CD14-positive monocyte (primary cell): ENCODE measurements around the gene KDM6A. TPM values are rescaled to one million over a fixed set of nuclear protein-coding genes. Genes with fewer than 3 reads are reported as not detected.

Source experiments
- DNase-seq, 3 donors: peaks; one replicate each; pipeline ENCODE4 v3.0.0-alpha.2; 2011 to 2022
- H2AFZ ChIP-seq: 2 replicates; pipeline ENCODE4 v1.6.0; 2012; ENCODE audit warnings: mild to moderate bottlenecking, low read depth, low read length, inconsistent platforms; ENCODE audit not compliant: insufficient read depth, poor library complexity, severe bottlenecking
- H3K27ac ChIP-seq, 2 donors: 1 replicate in 1 of 2; 2 replicates in 1 of 2; pipeline ENCODE4 v1.5.1; 2012 to 2013; ENCODE audit warnings: low read length in 2 of 2, control low read depth in 1 of 2, inconsistent platforms in 1 of 2, low read depth in 1 of 2, mild to moderate bottlenecking in 1 of 2
- H3K27me3 ChIP-seq, 2 donors: one replicate each; pipeline versions ENCODE4 v1.6.0 to v1.6.1; 2011 to 2013; ENCODE audit warnings: low read length in 2 of 2; ENCODE audit not compliant: control insufficient read depth in 2 of 2, insufficient read depth in 2 of 2
- H3K36me3 ChIP-seq, 2 donors: replicated peaks in 1 of 2; 1 replicate in 1 of 2; 2 replicates in 1 of 2; pipeline versions ENCODE4 v1.5.1 to v1.6.1; 2012 to 2013; ENCODE audit warnings: low read length in 2 of 2, control low read depth in 1 of 2, inconsistent platforms in 1 of 2, mild to moderate bottlenecking in 1 of 2; ENCODE audit not compliant: insufficient read depth in 2 of 2, control insufficient read depth in 1 of 2
- H3K4me1 ChIP-seq, 2 donors: 1 replicate in 1 of 2; 2 replicates in 1 of 2; pipeline versions ENCODE4 v1.5.1 to v1.6.1; 2012 to 2013; ENCODE audit warnings: low read length in 2 of 2, control low read depth in 1 of 2, inconsistent platforms in 1 of 2, mild to moderate bottlenecking in 1 of 2, moderate library complexity in 1 of 2; ENCODE audit not compliant: insufficient read depth in 2 of 2, control insufficient read depth in 1 of 2
- H3K4me2 ChIP-seq: replicated peaks from 2 replicates; pipeline ENCODE3; 2012; ENCODE audit warnings: low read length, moderate library complexity, mild to moderate bottlenecking; ENCODE audit not compliant: poor library complexity, severe bottlenecking; ENCODE audit errors: extremely low read depth
- H3K4me3 ChIP-seq, 3 experiments: fragments of 200-600 bp in 1 of 3; sonication (generic) in 1 of 3; replicated peaks in 1 of 3; 1 replicate in 2 of 3; 2 replicates in 1 of 3; pipeline ENCODE4 v1.5.1; 2011 to 2013; ENCODE audit warnings: low read length in 3 of 3, mild to moderate bottlenecking in 3 of 3, control low read depth in 2 of 3, low read depth in 2 of 3, inconsistent platforms in 1 of 3, moderate library complexity in 1 of 3
- H3K79me2 ChIP-seq: 2 replicates; pipeline ENCODE4 v1.6.0; 2012; ENCODE audit warnings: mild to moderate bottlenecking, control low read depth, inconsistent platforms, low read length, moderate library complexity; ENCODE audit not compliant: insufficient read depth
- H3K9ac ChIP-seq: 2 replicates; pipeline ENCODE4 v1.6.0; 2017; ENCODE audit warnings: low read length, mild to moderate bottlenecking; ENCODE audit not compliant: insufficient read depth, poor library complexity, severe bottlenecking
- H3K9me3 ChIP-seq, 2 donors: replicated peaks in 1 of 2; 1 replicate in 1 of 2; 2 replicates in 1 of 2; pipeline versions ENCODE4 v1.5.1 to v1.6.1; 2012 to 2013; ENCODE audit warnings: low read length in 2 of 2, control low read depth in 1 of 2; ENCODE audit not compliant: control insufficient read depth in 1 of 2, insufficient read depth in 1 of 2
- H4K20me1 ChIP-seq: 2 replicates; pipeline ENCODE4 v1.6.0; 2012; ENCODE audit warnings: mild to moderate bottlenecking, low read length, control low read depth, moderate library complexity; ENCODE audit not compliant: insufficient read depth
- H3K27ac Mint-ChIP-seq, 7 donors: one replicate each; pipeline ENCODE4 v1.8.0; 2020; ENCODE audit warnings: mild to moderate bottlenecking in 7 of 7, mixed read lengths in 7 of 7, moderate library complexity in 6 of 7, inconsistent platforms in 2 of 7
- H3K27me3 Mint-ChIP-seq, 3 donors: one replicate each; pipeline ENCODE4 v1.8.0; 2021 to 2022; ENCODE audit warnings: low read depth in 3 of 3, mild to moderate bottlenecking in 3 of 3, mixed read lengths in 3 of 3, moderate library complexity in 3 of 3, inconsistent platforms in 1 of 3
- H3K36me3 Mint-ChIP-seq, 2 donors: one replicate each; pipeline ENCODE4 v1.8.0; 2020; ENCODE audit warnings: mixed read lengths in 2 of 2, inconsistent platforms in 1 of 2, mild to moderate bottlenecking in 1 of 2
- H3K4me1 Mint-ChIP-seq: one replicate; pipeline ENCODE4 v1.8.0; 2020; ENCODE audit warnings: mild to moderate bottlenecking, mixed read lengths
- H3K4me3 Mint-ChIP-seq, 2 donors: one replicate each; pipeline ENCODE4 v1.8.0; 2020; ENCODE audit warnings: mild to moderate bottlenecking in 2 of 2, mixed read lengths in 2 of 2, moderate library complexity in 1 of 2
- H3K9me3 Mint-ChIP-seq, 7 donors: one replicate each; pipeline ENCODE4 v1.8.0; 2020 to 2022; ENCODE audit warnings: mixed read lengths in 7 of 7, mild to moderate bottlenecking in 6 of 7, moderate library complexity in 6 of 7, inconsistent platforms in 2 of 7
- WGBS: methylation state at CpG from one replicate; pipeline ENCODE4 v1.1.5; 2013; ENCODE audit warnings: missing lambda C conversion rate; ENCODE audit not compliant: insufficient coverage; 5-methylcytosine and 5-hydroxymethylcytosine counted together
- intact Hi-C, 2 donors: fragments of 100-400 bp; cut with micrococcal nuclease; formaldehyde crosslinking; loops; one replicate each; pipeline versions ENCODE4 v1.15.0 to v1.15.1; 2023
- polyA plus RNA-seq, 3 donors: library from polyadenylated mRNA; depleted of rRNA in 1 of 3; unstranded in 2 of 3; stranded (reverse) in 1 of 3; fragments of 300-500 nt in 2 of 3; fragments of >200 nt in 1 of 3; fragmentation: Illumina TruSeq in 2 of 3; gene quantifications; 1 replicate in 2 of 3; 2 replicates in 1 of 3; pipeline ENCODE4 v1.2.3, GENCODE V29; 2012 to 2021
- TF ChIP-seq, protein P1 (sequence below): fragments of 200-600 bp; IDR thresholded peaks from one replicate; pipeline ENCODE4 v1.8.0; 2022; ENCODE audit warnings: antibody characterized with exemption, mild to moderate bottlenecking

Gene KDM6A
- polyA plus RNA-seq, 3 donors = 7.6 to 35.0 (median 13.8) TPM

DNA sequence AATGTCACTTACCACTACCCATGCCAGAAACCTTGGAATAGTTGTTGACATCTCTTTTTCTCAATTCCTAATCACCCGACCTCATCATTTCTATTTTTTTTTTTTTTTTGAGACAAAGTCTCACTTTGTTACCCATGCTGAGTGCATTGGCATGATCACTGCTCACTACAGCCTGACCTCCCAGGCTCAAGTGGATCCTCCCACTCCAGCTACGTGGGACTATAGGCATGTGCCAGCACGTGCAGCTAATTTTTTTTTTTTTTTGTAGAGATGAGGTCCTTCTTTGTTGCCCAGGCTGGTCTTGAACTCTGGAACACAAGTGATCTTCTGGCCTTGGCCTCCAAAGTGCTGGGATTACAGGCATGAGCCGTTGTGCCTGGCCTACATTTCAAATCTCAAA lies 12.0 kb downstream of the KDM6A start:
- Mint-ChIP-seq H3K9me3 (peaks cover 0 to 2% (median 0%) of the 10 kb centered on the region in 7 donors), H3K4me1 (peaks cover 60% of the 10 kb centered on the region), H3K36me3 (peaks cover 0 to 18% of the 10 kb centered on the region in 2 donors), H3K27ac (peak overlapping the region in 5 of 7 donors; percentile 41 to 62 (median 59)), H3K4me3 (no peak overlapping the region), H3K27me3 (peaks cover 0 to 2% (median 0%) of the 10 kb centered on the region in 3 donors)
- Histone ChIP-seq H3K9me3 (no peaks in the 10 kb centered on the region), H3K4me1 (peaks cover 16 to 72% of the 10 kb centered on the region in 2 donors), H4K20me1 (peaks cover 100% of the 10 kb centered on the region), H3K9ac (no peak overlapping the region), H3K27ac (peak overlapping the region in 1 of 2 donors; percentile 38), H3K4me2 (no peak overlapping the region), H2AFZ (no peak overlapping the region), H3K27me3 (no peaks in the 10 kb centered on the region), H3K79me2 (peaks cover 100% of the 10 kb centered on the region), H3K4me3 (no peak overlapping the region), H3K36me3 (no peaks in the 10 kb centered on the region)
- DNase-seq = no peak
- intact Hi-C loops = no loop called here
- TF ChIP-seq, protein P1, sequence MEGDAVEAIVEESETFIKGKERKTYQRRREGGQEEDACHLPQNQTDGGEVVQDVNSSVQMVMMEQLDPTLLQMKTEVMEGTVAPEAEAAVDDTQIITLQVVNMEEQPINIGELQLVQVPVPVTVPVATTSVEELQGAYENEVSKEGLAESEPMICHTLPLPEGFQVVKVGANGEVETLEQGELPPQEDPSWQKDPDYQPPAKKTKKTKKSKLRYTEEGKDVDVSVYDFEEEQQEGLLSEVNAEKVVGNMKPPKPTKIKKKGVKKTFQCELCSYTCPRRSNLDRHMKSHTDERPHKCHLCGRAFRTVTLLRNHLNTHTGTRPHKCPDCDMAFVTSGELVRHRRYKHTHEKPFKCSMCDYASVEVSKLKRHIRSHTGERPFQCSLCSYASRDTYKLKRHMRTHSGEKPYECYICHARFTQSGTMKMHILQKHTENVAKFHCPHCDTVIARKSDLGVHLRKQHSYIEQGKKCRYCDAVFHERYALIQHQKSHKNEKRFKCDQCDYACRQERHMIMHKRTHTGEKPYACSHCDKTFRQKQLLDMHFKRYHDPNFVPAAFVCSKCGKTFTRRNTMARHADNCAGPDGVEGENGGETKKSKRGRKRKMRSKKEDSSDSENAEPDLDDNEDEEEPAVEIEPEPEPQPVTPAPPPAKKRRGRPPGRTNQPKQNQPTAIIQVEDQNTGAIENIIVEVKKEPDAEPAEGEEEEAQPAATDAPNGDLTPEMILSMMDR = no peak
- WGBS = 80% methylated on average over 1 of the region's 4 CpGs

DNA sequence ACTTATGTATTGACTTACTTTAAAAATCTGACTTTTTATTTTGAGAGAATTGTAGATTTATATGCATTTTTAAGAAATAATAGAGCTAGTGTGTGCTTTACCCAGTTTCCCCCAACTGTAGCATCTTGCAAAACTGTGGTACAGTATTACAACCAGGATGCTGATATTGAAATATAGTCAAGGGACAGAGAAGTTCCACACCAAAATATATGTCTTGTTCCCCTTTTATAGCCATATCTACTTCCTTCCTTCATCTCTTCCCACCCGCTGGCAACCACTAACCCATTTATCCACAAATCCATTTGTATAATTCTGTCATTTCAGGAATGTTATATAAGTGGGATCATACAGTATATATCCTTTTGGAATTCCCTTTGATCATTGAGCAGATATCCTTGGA lies 16.8 kb downstream of the KDM6A start:
- peaks cover 61% of the 10 kb centered on the region for H3K4me1 Mint-ChIP-seq
- peaks cover 0 to 7% (median 0%) of the 10 kb centered on the region in 7 donors for H3K9me3 Mint-ChIP-seq
- intact Hi-C loops = no loop called here
- WGBS = no CpG with 5 or more reads among the region's 1 CpG
- H3K4me3 ChIP-seq = peak overlapping the region in 1 of 3 experiments; percentile 37
- H3K27me3 Mint-ChIP-seq = no peaks in the 10 kb centered on the region
- H3K4me3 Mint-ChIP-seq = no peak overlapping the region
- peak overlapping the region; percentile 19 to 89 (median 86) for H3K27ac Mint-ChIP-seq
- H3K79me2 ChIP-seq = peaks cover 100% of the 10 kb centered on the region
- no peaks in the 10 kb centered on the region for H3K36me3 ChIP-seq
- peaks cover 100% of the 10 kb centered on the region for H4K20me1 ChIP-seq
- peak overlapping the region in 1 of 2 donors; percentile 58 for H3K27ac ChIP-seq
- H3K4me2 ChIP-seq = peak overlapping the region; percentile 31
- no peak overlapping the region for H2AFZ ChIP-seq
- peaks cover 22 to 69% of the 10 kb centered on the region in 2 donors for H3K4me1 ChIP-seq
- no peaks in the 10 kb centered on the region for H3K27me3 ChIP-seq
- H3K9me3 ChIP-seq = no peaks in the 10 kb centered on the region
- TF ChIP-seq, protein P1 = no peak
- no peaks in the 10 kb centered on the region for H3K36me3 Mint-ChIP-seq
- no peak overlapping the region for H3K9ac ChIP-seq
- peak; percentile 31 to 43 (median 35) for DNase-seq
